Measurements from ENCODE around the gene WDR87. TPM values are rescaled to one million over a fixed set of nuclear protein-coding genes. Genes with fewer than 3 reads are reported as not detected.

The WDR87 gene
- total and polyA plus RNA-seq, 2 donors (not counting 3 experiments of a cell fraction or from before 2014, with no cell fraction given) = not detected

DNA sequence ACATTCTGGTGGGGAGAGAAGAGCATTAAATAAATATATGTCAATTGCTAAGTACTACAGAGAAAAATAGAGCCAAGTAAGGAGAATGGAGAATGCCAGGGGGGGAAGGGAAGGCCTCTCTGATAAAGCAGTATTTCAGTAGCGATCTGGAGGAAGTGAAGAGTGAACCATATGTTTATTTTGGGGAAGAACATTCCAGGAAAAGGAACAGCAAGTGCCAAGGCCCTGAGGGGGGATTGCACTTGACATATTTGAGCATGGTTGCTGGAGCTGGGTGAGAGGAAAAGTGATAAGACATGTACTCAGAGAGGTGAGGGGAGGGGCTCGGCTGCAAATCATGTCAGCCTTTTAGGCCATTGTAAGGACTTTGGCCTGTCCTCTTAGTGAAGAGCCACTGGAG lies 30.4 kb downstream of the WDR87 start:
- Histone ChIP-seq H3K36me3 (ENCODE audit: control insufficient read depth in 2 of 2, extremely low read depth in 1 of 2, insufficient read depth in 2 of 2, low read length in 2 of 2) (no peaks in the 10 kb centered on the region), H3K9me1 (replicated peaks; ENCODE audit: control insufficient read depth, extremely low read depth, insufficient read depth, low read length) (no peaks in the 10 kb centered on the region), H3K4me1 (ENCODE audit: control insufficient read depth, extremely low read depth, insufficient read depth, low read length) (no peaks in the 10 kb centered on the region), H3K27ac (ENCODE audit: insufficient read depth, low read depth, low read length) (no peak overlapping the region), H3K4me3 (replicated peaks in 1 of 3; ENCODE audit: insufficient read depth in 1 of 3, low read depth in 1 of 3, low read length in 3 of 3) (no peak overlapping the region), H4K20me1 (replicated peaks; ENCODE audit: control insufficient read depth, extremely low read depth, insufficient read depth, low read length) (no peaks in the 10 kb centered on the region), H3K79me2 (ENCODE audit: control insufficient read depth, insufficient read depth, low read length) (no peaks in the 10 kb centered on the region), H3K9me3 (replicated peaks; ENCODE audit: control insufficient read depth, insufficient read depth, low read length) (no peaks in the 10 kb centered on the region), H3K27me3 (ENCODE audit: control insufficient read depth in 2 of 2, insufficient read depth in 2 of 2, low read length in 2 of 2) (no peaks in the 10 kb centered on the region), H3K4me2 (ENCODE audit: insufficient read depth, low read length) (no peak overlapping the region), H3K9ac (replicated peaks; ENCODE audit: extremely low read depth, insufficient read depth, low read length) (no peak overlapping the region), H2AFZ (ENCODE audit: low read depth, low read length) (no peak overlapping the region)
- DNase-seq (ENCODE audit: low read depth, low spot score) (no peak), FAIRE-seq (no peak)
- intact Hi-C loops (cut with micrococcal nuclease) (no loop called here), dilution Hi-C loops (cut with MboI; ENCODE audit: extremely low pct_ligation_motif_present, low sequenced_read_pairs) (no loop called here)
- TF ChIP-seq, protein P1, sequence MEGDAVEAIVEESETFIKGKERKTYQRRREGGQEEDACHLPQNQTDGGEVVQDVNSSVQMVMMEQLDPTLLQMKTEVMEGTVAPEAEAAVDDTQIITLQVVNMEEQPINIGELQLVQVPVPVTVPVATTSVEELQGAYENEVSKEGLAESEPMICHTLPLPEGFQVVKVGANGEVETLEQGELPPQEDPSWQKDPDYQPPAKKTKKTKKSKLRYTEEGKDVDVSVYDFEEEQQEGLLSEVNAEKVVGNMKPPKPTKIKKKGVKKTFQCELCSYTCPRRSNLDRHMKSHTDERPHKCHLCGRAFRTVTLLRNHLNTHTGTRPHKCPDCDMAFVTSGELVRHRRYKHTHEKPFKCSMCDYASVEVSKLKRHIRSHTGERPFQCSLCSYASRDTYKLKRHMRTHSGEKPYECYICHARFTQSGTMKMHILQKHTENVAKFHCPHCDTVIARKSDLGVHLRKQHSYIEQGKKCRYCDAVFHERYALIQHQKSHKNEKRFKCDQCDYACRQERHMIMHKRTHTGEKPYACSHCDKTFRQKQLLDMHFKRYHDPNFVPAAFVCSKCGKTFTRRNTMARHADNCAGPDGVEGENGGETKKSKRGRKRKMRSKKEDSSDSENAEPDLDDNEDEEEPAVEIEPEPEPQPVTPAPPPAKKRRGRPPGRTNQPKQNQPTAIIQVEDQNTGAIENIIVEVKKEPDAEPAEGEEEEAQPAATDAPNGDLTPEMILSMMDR (IDR thresholded peaks at IDR 0.05; ENCODE audit: extremely low read depth in 1 of 2, insufficient read depth in 1 of 2, low read depth in 1 of 2, low read length in 2 of 2) = no peak
- TF ChIP-seq MYC (IDR thresholded peaks at IDR 0.05; ENCODE audit: low read depth, low read length) (no peak), POLR2A (IDR thresholded peaks at IDR 0.05; ENCODE audit: low read depth, low read length) (no peak), MAX (IDR thresholded peaks at IDR 0.05; ENCODE audit: insufficient read depth, insufficient read length) (no peak), POLR2AphosphoS5 (IDR thresholded peaks at IDR 0.05; ENCODE audit: insufficient read depth, low read depth, low read length) (no peak), FOS (IDR thresholded peaks at IDR 0.05; ENCODE audit: borderline replicate concordance, insufficient read depth, low read length) (no peak), EZH2 (IDR thresholded peaks at IDR 0.05; ENCODE audit: borderline replicate concordance, low read depth, low read length, severe bottlenecking) (no peak), GATA2 (IDR thresholded peaks at IDR 0.05; ENCODE audit: insufficient read depth, insufficient read length, low read depth, low read length) (no peak), JUN (IDR thresholded peaks at IDR 0.05; ENCODE audit: borderline replicate concordance, insufficient read depth, insufficient read length, low read depth) (no peak)
- ChIA-PET POLR2A (no interaction called here), CTCF (no interaction called here)
- no TSS peak for BruUV-seq (replicated peaks)

Data from endothelial cell of umbilical vein (primary cell).